GM18499 (cell line): Measurements from ENCODE around the gene ABCG2.
"Not testable (repeated sequence)": the region's sequence is repeated elsewhere in the genome, so short reads cannot be mapped to it uniquely, and the experiment has no call there.

Experiments
- ATAC-seq: cut with Tn5 transposase; IDR thresholded peaks from one replicate; pipeline ENCODE4 v1.9.1; 2021; ENCODE audit warnings: moderate number of reproducible peaks; ENCODE audit not compliant: insufficient read depth, unreplicated experiment

Gene ABCG2

DNA sequence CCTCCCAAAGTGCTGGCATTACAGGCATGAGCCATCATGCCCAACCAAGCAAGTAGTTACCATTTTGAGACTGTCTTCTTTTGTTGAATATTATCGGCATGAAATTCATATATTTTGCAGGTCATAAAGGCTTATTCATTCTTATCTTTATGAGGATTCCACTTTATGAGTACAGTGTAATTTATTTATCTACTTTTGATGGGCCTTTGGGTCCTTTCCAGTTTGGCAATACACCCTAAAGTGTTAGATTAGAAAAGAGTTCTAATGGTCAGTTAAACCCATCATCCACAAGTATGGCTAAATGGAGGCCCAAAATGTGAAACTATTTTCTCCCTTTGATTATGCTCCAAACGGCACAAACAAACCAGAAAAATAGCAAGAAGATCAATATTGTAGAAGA, 10.9 kb upstream of the ABCG2 start:
- ATAC-seq, result no peak

DNA sequence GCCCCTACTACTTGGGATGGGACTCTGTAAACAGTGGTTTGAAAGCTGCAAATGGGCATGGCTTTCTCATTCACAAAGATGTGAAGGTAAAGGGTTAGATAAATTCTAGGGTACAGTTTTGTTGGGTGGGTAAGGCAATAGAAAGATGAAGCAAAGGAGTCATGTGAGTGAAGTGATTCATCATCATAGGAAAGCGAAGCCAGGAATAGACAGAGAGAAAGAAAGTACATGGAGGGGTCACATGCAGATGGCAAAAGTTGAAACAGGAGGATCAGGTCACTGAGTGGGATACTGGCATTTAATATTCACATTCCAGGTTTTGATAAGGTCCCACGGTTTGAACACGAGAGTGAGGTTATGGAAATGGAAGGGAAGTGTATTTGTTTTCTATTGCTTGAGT, 8.2 kb upstream of the ABCG2 start:
- no peak for ATAC-seq

DNA sequence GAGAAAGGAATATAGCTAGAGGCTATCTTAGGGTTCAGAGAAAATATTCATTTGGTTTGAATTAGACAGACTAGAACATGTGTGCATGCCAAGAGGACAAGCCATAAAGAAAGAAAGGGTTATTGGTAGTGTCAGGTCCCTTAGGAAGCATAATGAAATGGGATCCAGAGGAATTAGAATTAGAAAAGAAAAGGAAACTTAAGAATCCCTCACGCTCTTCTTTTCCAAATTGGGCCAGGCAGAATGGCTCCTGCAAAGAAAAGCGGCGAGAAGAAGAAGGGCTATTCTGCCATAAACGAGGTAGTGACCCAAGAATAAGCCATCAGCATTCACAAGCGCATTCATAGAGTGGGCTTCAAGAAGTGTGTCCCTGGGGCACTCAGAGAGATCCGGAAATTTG, 4.9 kb upstream of the ABCG2 start:
- no peak for ATAC-seq

DNA sequence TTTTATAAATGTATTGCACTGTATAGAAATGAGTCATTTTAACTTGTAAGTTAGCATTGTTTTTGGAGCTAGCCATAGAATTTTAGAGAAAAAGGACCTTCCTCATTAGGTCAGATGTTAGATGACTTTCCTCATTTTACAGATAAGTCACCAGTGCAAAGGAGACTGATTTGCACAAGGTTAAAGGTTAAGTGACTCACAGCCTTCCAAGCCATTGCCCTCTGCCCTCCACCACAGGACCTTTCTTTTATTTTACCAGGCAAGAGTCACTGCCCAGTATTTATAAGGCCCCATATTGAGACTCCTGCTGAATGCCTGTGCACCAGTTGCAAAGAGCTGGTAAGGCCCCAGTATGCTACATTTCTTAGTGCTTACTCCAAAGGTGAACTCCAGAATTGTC, 4.2 kb upstream of the ABCG2 start:
- no peak for ATAC-seq

DNA sequence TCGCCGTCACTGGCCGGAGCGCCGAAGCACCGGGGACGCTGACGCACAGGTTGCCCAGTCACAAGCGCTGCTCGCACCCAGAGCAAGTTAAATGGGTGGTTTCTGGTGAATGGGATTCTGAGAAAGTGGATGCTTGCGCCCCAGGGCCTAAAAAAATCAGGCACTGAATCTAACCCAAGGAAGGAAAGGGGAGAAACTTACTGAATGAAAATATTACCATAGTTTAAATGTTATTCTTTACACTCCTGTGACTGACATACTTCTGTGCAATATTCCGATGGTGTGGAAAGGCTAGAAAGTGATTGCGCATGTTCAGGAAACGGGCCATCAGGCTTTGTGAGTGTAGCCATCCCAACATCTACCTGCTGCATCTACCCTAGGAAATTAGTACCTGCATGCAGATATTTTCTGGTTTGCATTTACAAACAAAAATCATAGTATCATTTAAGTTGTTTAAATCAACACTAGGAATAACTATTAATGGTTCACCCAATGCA, 838 bp upstream of the ABCG2 start:
- ATAC-seq, result no peak

DNA sequence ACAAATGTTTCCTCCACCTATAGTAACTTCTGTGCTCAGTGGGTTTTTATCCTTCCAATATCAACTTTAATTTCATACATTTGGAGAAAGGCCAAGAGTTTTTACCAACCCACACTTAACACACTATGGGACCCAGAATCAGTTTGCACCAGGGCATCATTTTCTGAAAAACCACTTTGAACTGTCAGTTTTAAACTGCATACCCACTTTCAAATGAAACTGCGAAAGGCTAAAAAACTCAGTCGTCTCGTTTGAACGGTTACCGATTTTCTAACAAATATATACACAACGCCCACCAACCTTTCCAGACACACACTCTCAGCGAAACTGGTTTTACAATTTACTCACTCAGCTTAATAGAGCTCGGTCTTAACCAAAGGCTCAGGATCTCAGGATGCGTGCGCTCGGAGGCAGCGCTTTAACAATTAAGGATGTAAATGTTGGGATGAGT, 376 bp downstream of the ABCG2 start:
- no peak for ATAC-seq

DNA sequence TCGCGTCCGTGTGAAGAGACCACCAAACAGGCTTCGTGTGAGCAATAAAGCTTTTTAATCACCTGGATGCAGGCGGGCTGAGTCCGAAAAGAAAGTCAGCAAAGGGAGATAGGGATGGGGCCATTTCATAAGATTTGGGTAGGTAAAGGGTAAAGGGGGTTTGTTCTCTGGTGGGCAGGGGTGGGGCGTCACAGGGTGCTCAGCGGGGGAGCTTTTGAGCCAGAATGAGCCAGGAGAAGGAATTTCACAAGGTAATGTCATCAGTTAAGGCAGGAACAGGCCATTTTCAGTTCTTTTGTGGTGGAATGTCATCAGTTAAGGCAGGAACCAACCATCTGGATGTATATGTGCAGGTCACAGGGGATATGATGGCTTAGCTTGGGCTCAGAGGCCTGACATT, 6.1 kb downstream of the ABCG2 start:
- not testable (repeated sequence) for ATAC-seq

DNA sequence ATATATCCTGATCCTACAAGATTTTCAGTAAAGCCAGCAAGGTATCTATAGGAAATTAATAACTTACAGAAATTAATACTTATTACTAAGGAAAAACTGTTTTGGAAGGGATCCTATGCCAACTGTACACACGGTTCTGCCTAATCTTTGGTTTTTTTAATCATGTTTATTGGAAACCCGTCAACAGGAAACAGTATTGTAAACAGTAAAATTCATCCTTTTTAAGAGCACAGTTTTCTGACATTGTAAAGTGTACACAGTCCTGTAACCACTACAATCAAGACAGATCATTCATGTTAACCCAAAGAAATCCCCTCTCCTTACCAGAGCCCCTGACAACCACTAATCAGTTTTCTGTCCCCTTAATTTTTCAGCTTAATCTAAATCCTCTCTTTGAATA, 9.9 kb downstream of the ABCG2 start:
- ATAC-seq, result no peak

DNA sequence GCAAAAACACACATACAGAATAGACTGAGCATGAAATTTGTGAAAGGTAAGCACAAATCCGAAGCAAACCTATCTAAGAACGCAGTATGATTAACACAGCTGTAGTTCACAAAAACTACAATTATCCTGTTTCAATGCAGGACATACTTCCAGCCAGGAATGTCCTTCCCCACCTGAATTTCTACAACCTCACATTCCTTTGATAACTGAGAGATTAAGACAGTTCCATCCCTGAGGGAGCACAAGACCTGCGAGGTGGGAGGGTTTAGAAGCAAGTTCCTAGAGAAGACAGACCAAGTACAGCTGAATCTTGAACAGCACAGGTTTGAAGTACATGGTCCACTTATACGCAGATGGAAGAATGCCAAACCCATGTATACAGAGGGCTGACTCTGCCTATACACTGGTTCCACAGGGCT, 10.6 kb downstream of the ABCG2 start:
- no peak for ATAC-seq

DNA sequence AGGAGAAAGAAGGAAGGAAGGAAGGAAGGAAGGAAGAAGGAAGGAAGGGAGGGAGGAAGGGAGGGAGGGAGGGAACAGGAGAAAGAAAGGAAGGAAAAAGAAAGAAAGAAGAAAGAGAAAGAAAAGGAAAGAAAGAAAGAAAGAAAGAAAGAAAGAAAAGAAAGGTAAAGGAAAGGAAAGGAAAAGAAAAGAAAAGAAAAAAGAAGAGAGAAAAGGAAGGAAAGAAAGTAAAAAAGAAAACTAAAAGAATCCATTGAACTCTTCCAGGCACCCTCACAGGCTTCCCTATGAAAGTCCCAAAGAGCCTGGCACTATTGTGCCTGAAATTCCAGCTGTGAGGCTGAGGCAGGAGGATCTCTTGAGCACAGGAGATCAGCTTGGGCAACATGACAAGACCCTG, 11.5 kb downstream of the ABCG2 start:
- no peak for ATAC-seq

DNA sequence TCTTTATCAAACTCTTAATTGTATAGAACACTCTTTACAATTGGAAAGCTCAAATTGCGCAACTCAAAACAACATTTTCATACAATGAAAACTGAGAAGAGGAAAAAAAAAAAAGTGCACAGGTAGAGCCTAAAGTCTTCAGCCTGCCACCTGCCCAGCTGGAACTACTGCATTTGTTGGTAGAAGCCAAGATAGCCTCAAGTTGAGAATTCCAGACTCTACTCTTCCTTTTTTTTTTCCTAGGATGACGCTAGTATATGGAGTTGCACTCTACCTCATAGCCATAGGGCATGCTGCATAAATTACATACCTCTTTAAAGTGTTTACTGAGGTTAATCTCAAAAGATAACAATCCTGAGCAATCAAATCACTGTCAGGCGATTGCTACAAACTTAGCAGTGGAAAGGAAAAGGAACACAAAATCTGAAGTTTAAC, 13.6 kb downstream of the ABCG2 start:
- ATAC-seq, result no peak

DNA sequence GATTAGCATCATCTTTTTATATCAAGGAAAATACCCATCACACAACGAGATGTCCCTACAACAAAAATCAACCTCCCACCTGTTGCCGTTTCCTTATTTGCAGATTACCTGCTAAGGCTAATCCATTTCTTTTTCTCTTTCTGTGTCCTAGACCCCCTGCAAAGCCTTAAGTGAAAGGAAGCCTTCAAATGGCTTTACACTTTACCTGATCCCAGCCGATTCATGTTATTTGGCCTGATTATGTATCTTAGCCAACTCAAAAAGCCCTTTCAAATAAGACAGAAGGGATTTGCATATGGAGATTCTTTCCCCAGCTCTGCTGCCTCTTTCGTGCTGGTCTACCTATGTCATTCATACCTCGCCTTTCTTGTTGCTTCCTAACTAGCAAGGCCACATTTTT, 14.4 kb downstream of the ABCG2 start:
- no peak for ATAC-seq

DNA sequence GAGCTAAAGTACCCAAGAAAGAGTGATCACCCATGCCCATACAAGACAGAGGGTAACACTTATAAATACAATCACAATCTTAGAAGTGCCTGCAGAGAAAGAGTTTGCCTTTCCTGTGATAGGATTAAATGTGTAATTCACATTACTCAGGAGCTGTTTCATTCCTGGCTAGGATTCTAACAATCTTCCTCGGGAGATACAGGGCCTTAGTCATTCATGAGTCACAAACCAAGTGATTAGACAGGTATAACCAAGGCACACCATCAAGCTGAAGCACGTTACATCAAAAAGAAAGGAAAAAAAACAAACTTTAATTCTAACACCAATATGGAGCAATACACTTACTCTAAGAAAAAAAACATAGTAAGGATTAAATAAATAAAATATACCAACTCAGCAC, 14.9 kb downstream of the ABCG2 start:
- ATAC-seq, result no peak

DNA sequence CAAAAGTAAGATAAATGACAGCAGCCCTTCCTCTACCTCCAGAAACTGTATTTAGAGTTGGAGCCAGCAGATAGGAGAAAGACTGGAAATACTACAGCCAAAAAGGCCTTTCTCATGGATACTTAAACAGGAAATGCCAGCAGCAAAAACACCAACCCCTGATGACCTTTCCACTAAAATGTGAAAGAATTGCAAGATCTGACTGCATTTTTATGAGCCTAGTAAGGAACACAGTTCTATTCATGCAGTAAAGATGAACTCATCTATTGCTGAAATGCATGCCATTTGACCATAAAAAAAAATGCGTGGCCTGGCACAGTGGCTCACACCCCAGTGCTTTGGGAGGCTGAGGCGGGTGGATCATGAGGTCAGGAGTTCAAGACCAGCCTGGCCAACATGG, 19.9 kb downstream of the ABCG2 start:
- no peak for ATAC-seq

DNA sequence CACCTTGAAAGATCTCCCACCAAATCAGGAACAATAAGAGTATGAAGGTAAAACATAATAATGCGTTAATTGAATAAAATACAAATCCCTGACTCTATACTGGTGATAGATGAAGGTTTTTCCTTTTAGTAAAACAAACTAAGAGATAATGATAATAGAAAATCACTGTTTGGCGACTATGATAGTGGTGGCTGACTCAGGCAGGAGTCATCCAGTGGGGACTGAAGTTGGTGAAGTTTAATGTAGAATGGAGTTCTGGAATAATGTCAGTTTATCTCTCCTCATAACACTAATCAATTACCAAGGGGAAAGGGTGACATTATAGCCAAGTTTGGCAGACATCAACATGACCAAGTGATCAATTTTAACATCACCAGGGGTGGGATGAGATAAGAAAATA, 21.3 kb downstream of the ABCG2 start:
- ATAC-seq, result no peak

DNA sequence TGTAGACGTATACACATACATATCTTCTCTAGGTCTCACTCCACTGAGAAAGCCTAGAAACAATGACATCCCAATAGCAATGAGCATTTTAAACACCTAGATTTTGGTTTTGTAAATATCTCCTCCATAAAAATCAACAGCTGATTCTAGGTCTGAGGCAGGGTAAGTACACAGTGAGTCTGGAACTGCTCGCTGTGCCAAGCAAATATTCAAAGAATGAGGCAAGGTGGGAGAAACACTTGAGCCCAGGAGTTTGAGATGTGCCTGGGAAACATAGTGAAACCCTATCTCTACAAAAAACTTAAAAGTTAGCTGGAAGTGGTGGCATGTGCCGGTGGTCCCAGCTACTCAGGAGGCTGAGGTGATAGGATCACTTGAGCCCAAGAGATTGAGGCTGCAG, 22.2 kb downstream of the ABCG2 start:
- no peak for ATAC-seq

DNA sequence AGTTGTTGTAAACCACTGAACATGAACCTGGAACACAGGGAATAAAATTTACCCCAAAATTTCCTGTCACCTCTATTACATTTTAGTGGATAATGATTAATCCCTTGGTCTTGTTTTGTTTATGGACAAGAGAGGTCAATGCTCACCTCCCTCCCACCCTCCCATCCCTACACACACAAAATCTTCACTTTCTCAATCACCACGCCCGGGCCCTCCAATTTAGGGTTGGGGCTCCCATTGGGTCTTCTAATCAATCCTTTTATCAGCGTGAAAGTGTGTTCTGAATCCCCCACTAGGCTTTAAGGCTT, 23.1 kb downstream of the ABCG2 start:
- ATAC-seq, result no peak

DNA sequence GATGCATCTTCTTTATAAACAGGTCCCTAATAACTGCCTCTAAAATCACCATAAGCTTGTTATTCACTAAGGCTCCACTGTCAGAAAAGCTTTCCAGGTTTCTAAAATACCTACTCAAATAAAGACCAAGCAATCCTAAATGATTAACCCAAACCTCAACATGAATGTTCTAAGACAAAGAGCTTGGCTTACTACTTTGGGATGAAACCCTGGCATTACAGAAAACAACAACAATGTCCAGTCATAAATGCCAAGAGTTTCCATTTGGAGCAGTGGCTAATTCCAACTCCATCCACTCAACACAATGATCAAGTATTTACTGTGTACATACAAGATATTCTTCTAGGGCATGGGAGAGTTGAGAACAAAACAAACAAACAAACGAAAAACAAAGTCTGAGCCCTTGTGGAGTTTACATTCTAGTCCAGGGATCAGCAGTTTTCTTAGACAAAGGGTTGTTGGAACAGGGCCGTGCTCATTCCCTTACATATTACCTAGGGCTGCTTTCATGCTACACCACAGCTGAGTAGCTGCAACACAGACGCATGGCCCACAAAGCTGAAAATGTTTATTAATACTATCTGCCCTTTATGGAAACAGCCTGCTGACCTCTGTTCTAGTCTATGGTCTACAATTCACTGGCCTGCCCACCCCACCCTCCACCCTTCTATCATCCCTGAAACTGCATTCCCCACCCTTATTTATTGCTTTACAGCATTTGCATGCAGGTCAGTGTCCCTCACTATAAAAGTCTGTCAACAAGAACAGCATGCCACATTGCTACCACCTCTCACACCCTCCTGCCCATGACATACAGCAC, 23.7 kb downstream of the ABCG2 start:
- ATAC-seq, result no peak

DNA sequence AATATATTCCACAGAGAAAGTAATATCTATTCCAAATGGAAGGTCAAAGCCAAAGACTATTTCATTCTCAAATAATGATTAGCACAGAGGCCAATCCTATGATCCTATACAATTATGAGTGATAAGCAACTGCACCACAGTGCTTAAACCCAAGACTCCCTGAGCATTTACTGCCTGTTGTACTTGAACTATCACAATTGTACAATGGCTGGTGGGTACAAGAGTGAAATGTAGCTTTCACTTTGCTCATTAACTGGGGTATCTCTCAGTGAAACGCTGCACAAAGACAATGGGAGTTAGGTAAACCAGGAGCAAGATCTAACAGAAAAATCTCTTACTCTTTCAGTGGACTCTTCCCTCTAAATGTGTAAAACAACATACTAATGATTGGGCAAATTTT, 24.3 kb downstream of the ABCG2 start:
- no peak for ATAC-seq

DNA sequence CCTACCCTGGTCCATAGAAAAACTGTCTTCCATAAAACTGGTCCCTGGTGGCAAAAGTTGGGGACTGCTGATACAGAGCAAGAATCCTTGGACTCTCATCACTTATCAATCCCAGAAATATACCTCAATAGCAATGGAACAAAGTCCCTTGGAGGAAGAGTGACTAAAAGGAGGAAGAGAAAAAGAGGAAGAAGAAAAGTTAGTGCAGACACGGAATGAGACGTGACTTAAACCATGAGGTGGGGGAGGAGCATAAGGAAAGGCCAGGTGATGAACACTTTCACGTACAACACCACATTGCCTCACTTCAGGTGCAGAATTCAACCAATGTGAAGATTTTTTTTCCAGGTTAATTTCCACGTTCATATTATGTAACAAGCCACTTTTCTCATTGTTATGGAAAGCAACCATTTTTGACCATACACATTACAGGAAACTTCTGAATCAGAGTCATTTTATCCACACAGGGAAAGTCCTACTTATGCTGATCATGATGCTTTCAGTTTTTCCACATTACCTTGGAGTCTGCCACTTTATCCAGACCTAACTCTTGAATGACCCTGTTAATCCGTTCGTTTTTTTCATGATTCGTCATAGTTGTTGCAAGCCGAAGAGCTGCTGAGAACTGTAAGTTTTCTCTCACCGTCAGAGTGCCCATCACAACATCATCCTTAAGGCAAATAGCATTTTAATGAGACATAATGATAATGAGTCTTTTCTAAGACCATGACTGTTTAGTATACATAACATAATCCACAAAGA, 27.7 kb downstream of the ABCG2 start:
- ATAC-seq, result no peak

DNA sequence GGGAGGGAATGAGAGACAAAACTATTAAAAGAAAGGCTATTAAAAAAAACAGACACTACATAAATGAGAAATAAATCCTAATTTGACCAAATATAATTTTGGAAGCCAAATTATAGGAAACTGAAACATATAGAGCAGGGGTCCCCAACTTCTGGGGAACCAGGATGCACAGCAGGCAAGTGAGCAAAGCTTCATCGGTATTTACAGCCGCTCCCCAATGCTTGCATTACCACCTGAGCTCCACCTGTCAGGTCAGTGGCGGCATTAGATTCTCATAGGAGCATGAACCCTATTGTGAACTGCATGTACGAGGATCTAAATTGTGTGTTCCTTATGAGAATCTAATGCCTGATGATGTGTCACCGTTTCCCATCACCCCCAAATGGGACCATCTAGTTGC, 28.4 kb downstream of the ABCG2 start:
- ATAC-seq, result no peak

DNA sequence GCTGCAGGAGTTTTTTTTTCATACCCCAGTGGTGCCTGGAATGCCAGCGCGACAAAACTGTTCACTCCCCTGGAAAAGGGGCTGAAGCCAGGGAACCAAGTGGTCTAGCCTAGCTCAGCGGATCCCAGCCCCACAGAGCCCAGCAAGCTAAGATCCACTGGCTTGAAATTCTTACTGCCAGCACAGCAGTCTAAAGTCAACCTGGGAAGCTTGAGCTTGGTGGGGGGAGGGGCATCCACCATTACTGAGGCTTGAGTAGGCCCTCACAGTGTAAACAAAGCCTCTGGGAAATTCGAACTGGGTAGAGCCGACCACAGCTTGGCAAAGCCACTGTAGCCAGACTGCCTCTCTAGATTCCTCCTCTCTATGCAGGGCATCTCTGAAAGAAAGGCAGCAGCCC, 36.2 kb downstream of the ABCG2 start:
- ATAC-seq, result not testable (repeated sequence)
